Stimulated activated CD4-positive, alpha-beta T cell treated with anti-CD3 and anti-CD28 coated beads, Interleukin-4, amount 100 ng/mL, for 48 hours (primary cell): Measurements from ENCODE around the gene BAZ1A.

Source experiments
- DNase-seq, 2 donors: peaks; one replicate each; pipeline ENCODE4 v3.0.0-alpha.2; 2020; ENCODE audit warnings: low read depth in 2 of 2

The BAZ1A gene, protein sequence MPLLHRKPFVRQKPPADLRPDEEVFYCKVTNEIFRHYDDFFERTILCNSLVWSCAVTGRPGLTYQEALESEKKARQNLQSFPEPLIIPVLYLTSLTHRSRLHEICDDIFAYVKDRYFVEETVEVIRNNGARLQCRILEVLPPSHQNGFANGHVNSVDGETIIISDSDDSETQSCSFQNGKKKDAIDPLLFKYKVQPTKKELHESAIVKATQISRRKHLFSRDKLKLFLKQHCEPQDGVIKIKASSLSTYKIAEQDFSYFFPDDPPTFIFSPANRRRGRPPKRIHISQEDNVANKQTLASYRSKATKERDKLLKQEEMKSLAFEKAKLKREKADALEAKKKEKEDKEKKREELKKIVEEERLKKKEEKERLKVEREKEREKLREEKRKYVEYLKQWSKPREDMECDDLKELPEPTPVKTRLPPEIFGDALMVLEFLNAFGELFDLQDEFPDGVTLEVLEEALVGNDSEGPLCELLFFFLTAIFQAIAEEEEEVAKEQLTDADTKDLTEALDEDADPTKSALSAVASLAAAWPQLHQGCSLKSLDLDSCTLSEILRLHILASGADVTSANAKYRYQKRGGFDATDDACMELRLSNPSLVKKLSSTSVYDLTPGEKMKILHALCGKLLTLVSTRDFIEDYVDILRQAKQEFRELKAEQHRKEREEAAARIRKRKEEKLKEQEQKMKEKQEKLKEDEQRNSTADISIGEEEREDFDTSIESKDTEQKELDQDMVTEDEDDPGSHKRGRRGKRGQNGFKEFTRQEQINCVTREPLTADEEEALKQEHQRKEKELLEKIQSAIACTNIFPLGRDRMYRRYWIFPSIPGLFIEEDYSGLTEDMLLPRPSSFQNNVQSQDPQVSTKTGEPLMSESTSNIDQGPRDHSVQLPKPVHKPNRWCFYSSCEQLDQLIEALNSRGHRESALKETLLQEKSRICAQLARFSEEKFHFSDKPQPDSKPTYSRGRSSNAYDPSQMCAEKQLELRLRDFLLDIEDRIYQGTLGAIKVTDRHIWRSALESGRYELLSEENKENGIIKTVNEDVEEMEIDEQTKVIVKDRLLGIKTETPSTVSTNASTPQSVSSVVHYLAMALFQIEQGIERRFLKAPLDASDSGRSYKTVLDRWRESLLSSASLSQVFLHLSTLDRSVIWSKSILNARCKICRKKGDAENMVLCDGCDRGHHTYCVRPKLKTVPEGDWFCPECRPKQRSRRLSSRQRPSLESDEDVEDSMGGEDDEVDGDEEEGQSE (N-terminal part only)

DNA sequence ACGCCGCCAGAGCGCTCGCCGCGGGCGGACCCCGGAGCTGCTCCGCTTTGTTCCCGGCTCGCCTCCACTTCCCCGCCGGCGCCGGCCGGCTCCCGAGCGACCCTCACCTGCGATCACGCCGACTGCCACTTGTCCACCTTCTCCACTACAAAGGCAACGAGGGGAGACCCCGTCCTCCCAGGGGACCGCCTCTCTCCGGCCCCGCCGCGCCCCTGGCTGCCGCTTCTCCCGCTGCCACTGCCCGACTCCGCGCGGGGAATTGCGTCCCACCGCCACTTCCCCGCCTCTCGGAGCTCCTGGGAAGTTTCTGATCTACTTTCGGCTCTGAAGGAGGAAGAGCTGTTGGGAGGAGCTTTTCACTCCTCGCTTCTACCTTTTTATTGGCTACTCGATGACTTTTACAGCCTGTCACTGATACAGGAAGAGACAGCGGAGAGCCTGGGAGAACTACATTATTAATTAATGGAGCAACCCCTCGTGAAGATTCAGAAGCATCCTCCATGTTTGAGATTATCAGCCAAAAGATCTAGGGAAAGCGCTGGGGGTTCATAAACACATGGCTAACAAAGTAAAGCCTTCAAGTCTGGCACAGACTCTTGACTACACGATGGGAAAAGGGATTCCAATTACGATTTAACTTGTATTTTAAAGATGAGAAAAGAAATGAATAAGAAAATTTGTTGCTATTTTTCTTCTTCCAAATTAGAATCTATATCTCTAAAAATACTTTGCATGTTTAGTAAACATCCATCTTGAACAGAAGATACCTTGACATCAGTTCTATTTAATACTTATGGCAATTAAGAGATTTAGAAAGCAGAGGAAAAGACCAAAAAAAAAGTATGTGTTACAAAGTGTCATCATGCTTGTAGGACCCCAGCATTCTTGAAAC lies at the start of gene BAZ1A:
Gene BAZ1A, minus strand, starts transcription at position 330 of the 892 bp plus-strand sequence. CDS start 756 bp downstream, outside the sequence.
- peak; percentile 10 to 20 for DNase-seq

DNA sequence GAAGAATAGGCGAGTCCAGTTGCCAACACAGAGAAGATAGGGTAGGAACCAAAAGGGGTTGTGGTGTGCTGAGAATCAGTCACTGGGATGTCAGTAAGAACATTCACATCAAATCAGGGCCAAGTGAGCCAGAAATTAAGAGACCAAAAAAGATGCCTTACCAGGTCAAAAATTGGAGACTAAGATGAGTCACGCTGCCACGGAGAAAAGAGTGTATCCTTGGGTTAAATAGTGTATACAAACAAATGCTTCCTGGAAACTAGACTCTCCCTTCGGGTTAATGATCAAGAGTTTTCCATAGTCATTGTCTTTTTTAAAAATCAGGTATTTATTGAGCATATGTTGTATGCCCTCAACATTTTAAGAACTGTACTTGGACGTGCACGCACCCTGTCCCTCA lies 45.2 kb upstream of the BAZ1A start:
- DNase-seq, result no peak

DNA sequence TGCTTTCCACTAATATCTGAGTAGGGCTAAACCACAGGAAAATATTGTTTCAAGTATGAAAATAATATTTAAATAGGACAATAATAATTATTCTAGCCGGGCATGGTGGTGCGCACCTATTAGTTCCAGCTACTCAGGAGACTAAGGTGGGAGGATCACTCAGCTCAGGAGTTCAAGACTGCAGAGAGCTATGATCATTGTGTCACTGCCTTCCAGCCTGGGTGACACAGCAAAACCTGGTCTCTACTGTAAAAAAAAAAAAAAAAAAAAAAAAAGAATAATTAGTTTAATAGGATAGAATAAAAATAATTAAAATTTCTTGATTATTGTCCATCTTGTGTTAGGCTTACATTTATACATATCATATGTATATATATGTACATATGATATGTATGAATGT lies 38.5 kb upstream of the BAZ1A start:
- DNase-seq, result no peak

DNA sequence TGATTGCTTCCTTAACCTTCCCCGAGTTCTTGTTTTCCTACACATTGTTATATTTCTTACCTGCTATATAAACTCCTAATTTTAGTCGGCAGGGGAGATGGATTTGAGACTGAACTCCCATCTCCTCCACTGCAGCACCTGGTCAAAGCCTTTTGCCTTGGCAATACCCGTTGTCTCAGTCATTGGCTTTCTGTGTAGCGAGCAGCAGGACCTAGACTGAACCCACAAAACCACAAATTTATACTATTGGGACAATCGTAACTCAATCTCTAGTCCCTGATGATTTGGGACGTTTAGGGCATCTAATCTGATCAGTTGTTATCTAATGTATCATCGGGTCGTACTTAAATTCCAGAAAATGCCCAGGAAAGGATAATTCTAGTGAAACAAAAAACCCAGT lies 37.8 kb upstream of the BAZ1A start:
- DNase-seq, result no peak

DNA sequence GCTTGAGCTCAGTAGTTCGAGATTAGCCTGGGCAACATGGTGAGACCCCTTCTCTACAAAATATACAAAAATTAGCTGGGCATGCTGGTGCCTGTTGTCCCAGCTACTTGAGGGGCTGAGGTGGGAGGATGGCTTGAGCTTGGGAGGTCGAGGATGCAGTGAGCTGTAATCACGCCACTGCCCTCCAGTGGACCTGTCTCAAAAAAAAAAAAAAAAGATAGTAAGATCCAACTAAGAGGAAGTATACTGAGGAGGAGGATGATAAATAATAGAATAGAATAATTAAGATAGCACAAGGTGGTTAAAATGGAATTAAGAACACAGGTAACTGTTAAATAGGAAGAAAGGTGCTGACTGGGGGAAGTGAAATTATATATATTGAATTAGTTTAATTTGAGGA lies 37.0 kb upstream of the BAZ1A start:
- DNase-seq, result no peak

DNA sequence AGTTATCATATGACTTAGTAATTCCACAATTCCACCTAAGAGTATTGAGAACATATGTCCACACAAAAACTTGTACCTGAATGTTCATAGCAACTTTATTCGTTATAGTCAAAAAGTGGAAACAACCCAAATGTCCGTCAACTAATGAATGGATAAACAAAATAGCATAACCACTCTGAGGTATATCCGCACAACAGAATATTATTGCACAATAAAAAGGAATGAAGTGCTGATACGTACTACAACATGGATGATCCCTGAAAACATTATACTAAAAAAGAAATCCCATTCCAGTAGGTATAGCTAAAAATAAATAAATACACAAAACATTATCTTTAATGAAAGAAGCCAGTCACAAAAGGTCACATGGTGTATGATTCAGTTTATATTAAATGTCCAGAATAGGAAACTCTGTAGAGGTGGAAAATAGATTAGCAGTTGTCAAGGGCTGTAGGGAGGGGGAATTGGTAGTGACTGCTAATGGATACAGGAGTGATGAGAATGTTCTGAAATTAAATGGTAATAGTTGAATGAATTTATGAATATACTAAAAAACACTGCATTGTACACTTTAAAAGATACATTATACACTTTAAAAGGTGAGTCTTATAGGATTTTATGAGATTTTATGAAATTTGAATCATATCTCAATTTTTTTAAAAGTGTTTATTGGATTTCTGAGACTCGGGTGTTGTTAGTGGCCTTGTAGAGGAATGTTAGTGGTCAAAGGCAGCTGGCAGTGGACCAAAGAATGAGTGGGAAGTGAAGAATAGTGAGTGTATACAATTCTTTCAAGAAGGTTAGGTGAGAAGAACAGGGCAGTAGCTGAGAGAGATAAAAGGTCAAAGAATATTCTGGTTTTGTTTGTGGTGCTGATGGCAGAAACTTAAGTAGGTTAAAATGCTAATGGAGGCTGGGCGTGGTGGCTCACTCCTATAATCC lies 36.3 kb upstream of the BAZ1A start:
- DNase-seq, result no peak

DNA sequence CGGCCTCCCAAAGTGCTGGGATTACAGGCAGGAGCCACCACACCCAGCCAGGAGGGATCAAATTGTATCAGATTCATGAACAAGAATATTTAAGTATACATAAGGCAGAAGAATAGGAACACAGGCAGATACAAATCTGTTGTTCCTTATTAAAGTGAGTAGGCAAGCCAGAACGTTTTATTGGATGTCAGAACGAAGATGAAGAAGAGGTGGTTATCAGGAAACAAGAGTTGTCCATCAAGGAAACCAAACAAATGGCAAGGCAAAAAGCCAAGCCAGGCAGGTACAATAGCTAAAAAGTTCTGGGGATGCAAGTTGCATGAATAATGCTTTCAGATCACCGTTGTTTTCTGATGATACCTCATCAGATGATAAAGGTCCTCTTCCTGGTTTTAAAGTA lies 31.1 kb upstream of the BAZ1A start:
- DNase-seq, result no peak

DNA sequence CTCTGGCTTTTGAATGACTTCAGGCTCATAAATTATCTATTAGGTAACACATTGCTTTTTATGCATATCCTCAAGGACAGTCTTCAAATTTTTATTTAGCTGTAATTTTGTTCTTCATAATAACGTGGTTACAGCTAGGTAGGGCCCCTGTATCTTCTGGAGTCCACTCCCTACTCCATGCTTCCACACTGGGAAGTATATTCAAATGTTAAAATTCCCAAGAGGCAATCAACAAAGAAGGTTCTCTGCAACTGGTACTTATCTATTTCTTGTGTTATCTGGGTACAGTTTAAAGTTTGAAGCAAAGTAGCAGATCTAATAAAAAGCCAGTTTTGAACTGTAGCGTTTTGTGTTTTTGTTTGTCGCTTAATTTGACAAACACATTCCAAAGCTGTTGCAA lies 20.1 kb upstream of the BAZ1A start:
- no peak for DNase-seq

DNA sequence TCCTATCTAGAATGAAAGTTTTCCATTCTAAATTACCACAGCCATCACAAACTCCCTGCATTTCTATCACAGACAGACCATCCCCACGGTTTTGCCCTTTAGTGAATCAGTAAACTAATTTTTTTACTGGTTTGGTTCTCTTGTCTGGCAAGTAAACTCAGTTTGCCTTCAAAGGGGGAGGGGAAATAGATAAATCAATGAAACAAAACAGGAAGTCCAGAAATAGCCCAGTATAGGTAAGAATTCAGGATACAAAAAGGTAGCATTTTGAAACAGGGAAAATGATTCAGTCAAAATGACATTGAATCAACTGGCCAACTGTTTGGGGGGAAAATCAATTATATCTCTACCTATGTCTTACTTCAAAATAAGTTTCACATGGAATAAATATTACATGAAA lies 15.8 kb upstream of the BAZ1A start:
- no peak for DNase-seq

DNA sequence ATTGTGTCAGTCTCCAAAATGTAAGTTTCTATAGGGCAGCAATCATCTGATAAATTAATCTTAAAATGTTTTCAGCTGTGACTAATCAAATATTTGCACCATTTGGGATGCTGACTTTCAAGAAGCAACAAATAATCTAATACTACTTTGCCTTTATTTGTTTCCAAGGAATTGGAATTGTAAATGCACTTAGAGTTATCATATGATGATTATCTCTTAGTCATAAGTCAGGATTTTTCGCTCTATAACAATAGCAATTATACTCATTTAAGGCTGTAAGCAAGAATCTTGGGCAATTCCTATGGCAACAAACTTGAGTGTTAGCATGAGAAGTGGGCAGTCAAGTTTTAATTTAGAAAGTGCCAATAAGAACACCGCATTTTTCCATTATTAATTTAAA lies 13.0 kb upstream of the BAZ1A start:
- DNase-seq, result no peak

DNA sequence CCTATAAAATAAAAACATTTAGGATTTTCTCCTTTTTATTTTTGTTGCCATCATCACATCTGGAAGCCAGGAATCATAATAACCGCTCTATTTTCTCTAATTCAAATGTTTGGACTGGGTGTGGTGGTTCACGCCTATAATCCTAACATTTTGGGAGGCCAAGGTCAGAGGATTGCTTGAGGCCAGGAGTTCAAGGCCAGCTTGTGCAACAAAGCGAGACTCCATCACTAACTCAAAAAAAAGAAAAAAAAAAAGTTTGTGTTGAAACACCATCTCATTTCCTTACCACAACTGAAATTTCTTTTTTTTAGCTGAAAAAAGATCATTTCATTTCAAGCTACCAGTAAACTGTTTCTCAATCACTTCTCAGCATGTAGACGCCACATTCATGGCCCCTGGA lies 8.8 kb upstream of the BAZ1A start:
- DNase-seq, result no peak

DNA sequence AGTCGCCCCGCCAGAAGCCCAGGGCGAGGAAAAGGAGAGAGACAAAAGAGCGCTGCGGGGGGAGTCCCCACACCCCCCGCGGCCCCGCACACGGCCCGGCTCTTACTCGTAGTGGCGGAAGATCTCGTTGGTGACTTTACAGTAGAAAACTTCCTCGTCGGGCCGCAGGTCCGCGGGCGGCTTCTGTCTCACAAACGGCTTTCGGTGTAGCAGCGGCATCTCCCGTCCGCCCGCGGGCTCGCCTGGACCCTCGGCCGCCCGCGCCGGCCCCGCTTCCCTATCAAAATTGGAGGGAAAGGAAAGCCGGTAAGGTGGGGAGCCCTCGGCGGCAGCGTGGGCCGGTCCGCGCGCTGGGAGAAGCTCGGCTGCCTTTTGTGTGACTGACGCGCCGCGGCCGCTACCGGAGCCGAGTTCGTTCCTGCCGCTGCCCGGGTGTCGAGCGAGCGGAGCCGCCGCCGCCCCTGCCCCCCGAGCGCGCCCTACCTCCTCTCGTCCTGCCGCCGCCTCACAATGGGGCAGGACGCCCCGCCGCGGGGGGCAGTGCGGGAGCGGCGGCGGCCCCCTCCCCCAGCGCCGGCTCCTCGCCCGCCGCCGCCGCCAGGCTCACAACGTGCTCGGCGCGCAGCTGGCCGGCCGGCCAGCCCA lies 652 bp downstream of the BAZ1A start:
- DNase-seq, result peak; percentile 36 to 40

DNA sequence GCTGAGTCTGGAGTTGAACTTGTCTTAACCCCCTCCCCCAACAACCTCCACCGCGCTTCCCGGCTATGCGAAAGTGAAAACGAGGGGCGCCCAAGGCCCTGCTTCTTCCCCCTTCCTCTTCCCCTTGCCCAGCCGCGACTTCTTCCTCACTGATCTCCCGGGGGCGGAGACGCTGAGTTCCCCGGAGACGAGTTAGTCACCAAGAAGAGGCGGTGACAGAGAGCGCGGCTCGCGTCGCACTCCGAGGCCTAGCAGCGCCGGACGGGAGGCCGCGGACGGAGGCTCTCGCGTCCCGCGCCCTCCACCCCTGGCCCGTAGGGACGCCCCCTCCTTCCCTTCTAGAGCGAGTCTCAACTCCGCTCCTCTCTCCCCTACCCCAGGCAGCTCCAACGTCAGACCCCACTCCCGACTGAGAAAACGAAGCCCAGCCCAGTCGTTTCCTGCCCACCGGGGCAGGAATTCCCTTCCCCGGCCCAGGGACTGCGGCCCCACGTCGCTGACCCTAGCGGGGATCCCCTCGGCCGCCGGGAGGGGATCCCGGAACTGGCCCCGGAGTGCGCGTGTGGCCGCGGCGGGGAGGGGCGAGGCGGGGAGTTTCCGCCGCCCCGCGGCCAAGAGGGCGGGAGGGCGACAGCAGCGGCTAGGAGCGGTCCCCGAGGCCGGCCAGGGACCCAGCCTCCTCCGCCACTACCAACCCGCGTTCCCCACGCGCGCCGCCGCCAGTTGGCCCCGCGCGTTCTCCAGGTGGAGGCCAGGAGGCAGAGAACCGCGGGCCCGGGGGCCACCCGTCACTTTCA lies 1.4 kb downstream of the BAZ1A start:
- peak; percentile 77 to 81 for DNase-seq

DNA sequence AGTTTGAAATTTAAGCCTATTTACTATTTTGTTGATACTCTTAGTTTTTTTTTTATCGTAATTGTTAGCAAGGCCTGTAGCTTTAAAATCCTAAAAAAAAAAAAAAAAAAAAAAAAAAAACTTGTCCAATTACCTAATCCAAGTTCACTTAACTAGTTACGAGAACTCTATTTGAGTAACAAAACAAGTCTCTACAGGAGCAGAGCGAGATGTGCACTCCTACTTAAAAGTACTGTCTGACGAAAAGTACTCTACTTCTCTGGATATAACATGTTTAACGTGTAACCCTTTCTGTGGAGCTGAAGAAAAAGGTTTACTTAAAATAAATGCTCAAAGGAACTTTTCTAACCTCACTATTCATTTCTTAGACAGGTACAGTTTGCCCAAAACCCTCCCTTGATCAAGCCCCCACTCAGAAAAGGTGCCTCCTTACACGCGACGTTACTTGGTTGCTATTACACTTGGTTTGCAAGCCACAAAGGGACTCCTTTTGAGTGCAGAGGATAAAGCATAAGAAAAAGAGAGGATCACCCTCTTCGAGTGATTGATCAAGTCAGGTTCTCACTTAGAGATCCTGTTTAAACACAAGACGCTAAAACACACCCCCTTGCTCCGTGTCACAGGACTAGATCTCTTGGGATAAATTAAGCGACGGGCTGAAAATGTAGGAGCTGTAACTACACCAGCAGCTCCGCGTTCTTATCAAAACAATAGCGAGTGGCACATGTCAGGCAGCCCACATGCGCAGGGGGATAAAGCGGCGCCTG lies 2.2 kb downstream of the BAZ1A start:
- DNase-seq, result peak in 1 of 2 donors; percentile 15

DNA sequence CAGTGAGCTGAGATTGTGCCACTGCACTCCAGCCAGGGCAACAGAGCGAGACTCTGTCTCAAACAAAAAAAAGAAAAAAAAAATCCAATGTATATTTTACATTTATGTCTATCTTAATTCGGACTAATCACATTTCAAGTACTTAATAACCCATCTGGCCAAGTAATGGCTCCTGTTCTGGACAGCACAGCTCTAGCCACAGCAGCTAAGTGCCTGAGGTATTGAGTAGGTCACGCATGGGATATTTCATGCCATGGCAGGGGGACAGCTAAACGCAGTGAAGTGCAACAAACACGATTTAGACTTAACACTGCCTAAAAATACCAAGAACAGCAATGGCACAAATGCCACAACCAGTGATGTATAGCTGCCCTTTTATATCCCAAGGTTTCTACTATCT lies 8.0 kb downstream of the BAZ1A start:
- DNase-seq, result no peak

DNA sequence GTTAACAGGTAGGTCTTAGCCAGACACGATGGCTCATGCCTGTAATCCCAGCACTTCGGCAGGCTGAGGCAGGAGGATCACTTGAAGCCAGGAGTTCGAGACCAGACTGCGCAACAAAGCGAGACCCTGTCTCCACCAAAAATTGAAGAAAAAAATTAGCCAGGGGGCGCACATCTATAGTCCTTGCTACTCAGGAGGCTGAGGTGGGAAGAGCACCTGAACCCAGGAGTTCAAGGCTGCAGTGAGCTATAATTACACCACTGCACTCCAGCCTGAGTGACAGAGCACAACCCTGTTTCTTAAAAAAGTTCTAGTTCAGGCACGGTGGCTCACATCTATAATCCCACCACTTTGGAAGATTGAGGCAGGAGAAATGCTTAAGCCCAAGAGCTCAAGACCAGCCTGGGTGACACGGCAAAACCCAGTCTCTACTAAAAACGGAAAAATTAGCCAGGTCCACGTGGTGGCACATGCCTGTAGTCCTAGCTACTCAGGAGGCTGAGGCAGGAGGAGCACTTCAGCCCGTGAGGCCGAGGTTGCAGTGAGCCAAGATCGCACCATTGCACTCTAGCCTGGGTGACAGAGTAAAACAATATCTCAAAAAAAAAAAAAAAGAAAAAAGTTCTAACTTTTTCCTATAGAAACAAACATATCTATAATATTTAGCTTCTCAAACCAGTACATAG lies 9.1 kb downstream of the BAZ1A start:
- no peak for DNase-seq

DNA sequence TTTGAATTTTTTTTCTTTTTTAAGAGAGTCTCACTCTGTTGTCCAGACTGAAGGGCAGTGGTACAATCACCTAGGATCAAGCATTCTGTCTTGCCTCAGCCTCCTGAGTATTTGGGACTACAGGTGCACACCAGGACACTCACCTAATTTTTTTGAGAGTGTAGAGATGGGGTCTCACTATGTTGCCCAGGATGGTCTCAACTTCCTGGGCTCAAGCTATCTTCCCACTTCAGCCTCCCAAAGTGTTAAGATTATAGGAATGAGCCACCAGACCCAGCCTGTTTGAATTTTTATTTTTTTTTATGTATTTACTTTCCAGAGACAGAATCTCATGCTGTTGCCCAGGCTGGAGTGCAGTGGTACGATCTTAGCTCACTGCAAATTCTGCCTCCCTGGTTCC lies 11.3 kb downstream of the BAZ1A start:
- no peak for DNase-seq
